SK-N-SH (cell line): Measurements from ENCODE around the gene HS3ST1. TPM values are rescaled to one million over a fixed set of nuclear protein-coding genes. Genes with fewer than 3 reads are reported as not detected.

ENCODE experiments used
- CTCF ChIA-PET: fragments of 300-600, 350-600 bp; formaldehyde crosslinking; extraction: SDS; loops from one replicate; lab custom pipeline; 2021; lab: Yijun Ruan, JAX
- POLR2A ChIA-PET: fragments of 350-600 bp; sonication (Branson Sonifier 250); formaldehyde crosslinking; extraction: SDS; loops from one replicate; lab custom pipeline; 2020; ENCODE audit warnings: antibody characterized with exemption, inconsistent platforms; lab: Yijun Ruan, JAX
- DNase-seq: peaks from one replicate; pipeline ENCODE4 v3.0.0; 2012
- H2AFZ ChIP-seq: fragments of 200-600 bp; sonication (generic); 2 replicates; pipeline ENCODE4 v1.8.1; 2016; ENCODE audit warnings: antibody characterized with exemption, mild to moderate bottlenecking, low read depth
- H3F3A ChIP-seq: fragments of 200-600 bp; sonication (generic); replicated peaks from 2 replicates; pipeline ENCODE3; 2016; ENCODE audit warnings: antibody characterized with exemption, mild to moderate bottlenecking; ENCODE audit not compliant: insufficient read depth
- H3K27ac ChIP-seq, 2 experiments: fragments of 200-500 bp in 1 of 2; fragments of 200-600 bp in 1 of 2; sonication (Bioruptor generic) in 1 of 2; sonication (generic), shearing (Covaris generic) in 1 of 2; 2 replicates each; pipeline versions ENCODE4 v1.5.1 to v1.6.1; 2014 to 2016; ENCODE audit warnings: low read depth in 2 of 2, inconsistent platforms in 1 of 2, low read length in 1 of 2, mild to moderate bottlenecking in 1 of 2, mixed read lengths in 1 of 2
- H3K27me3 ChIP-seq: fragments of 200-600 bp; sonication (generic), shearing (Covaris generic); 2 replicates; pipeline ENCODE4 v1.6.1; 2016; ENCODE audit warnings: mixed run types; ENCODE audit not compliant: insufficient read depth
- H3K36me3 ChIP-seq, 2 experiments: fragments of 200-500 bp in 1 of 2; fragments of 200-600 bp in 1 of 2; sonication (Bioruptor generic) in 1 of 2; sonication (generic) in 1 of 2; replicated peaks in 1 of 2; 2 replicates each; pipeline versions ENCODE3 to v1.5.1; 2014 to 2016; ENCODE audit warnings: low read length in 1 of 2, mild to moderate bottlenecking in 1 of 2; ENCODE audit not compliant: insufficient read depth in 2 of 2, control insufficient read depth in 1 of 2
- H3K4me1 ChIP-seq, 2 experiments: fragments of 200-500 bp in 1 of 2; fragments of 200-600 bp in 1 of 2; sonication (Bioruptor generic) in 1 of 2; sonication (generic), shearing (Covaris generic) in 1 of 2; 2 replicates each; pipeline versions ENCODE4 v1.5.1 to v1.6.1; 2014 to 2016; ENCODE audit warnings: low read depth in 1 of 2, low read length in 1 of 2, mixed run types in 1 of 2; ENCODE audit not compliant: insufficient read depth in 2 of 2, control insufficient read depth in 1 of 2
- H3K4me2 ChIP-seq: fragments of 200-600 bp; sonication (generic), shearing (Covaris generic); 2 replicates; pipeline ENCODE4 v1.6.1; 2017; ENCODE audit warnings: mixed run types
- H3K4me3 ChIP-seq, 2 experiments: fragments of 200-500 bp in 1 of 2; fragments of 200-600 bp in 1 of 2; sonication (Bioruptor generic) in 1 of 2; sonication (generic), shearing (Covaris generic) in 1 of 2; 2 replicates each; pipeline versions ENCODE4 v1.5.1 to v1.8.1; 2014 to 2016; ENCODE audit warnings: low read depth in 2 of 2, inconsistent platforms in 1 of 2, low read length in 1 of 2, mild to moderate bottlenecking in 1 of 2, mixed read lengths in 1 of 2, moderate library complexity in 1 of 2
- H3K79me2 ChIP-seq: fragments of 200-600 bp; sonication (generic); 2 replicates; pipeline ENCODE4 v1.8.1; 2017; ENCODE audit warnings: mild to moderate bottlenecking; ENCODE audit not compliant: insufficient read depth
- H3K9ac ChIP-seq: fragments of 200-600 bp; sonication (generic); 2 replicates; pipeline ENCODE4 v1.6.1; 2017; ENCODE audit warnings: mixed run types
- H3K9me2 ChIP-seq: fragments of 200-600 bp; sonication (generic); 2 replicates; pipeline ENCODE4 v1.6.1; 2017; ENCODE audit warnings: mixed run types
- H3K9me3 ChIP-seq: fragments of 200-600 bp; sonication (generic); 2 replicates; pipeline ENCODE4 v1.6.1; 2017; ENCODE audit warnings: mixed run types, mild to moderate bottlenecking, moderate library complexity
- H4K20me1 ChIP-seq: fragments of 200-600 bp; sonication (generic); 2 replicates; pipeline ENCODE4 v1.6.1; 2017; ENCODE audit warnings: mild to moderate bottlenecking, mixed run types; ENCODE audit not compliant: insufficient read depth
- EP300 ChIP-seq, 2 experiments: IDR thresholded peaks; 2 replicates each; pipeline versions ENCODE4 v1.4.0 to v1.6.1; 2012; ENCODE audit warnings: borderline replicate concordance in 1 of 2, low read depth in 1 of 2, low read length in 1 of 2
- GABPA ChIP-seq: IDR thresholded peaks from 2 replicates; pipeline ENCODE4 v1.4.0; 2012; ENCODE audit warnings: low read depth, mild to moderate bottlenecking
- JUND ChIP-seq: IDR thresholded peaks from 2 replicates; pipeline ENCODE4 v1.4.0; 2012
- POLR2AphosphoS5 ChIP-seq: IDR thresholded peaks from 2 replicates; pipeline ENCODE4 v1.6.1; 2012; ENCODE audit warnings: low read depth, low read length
- RAD21 ChIP-seq: IDR thresholded peaks from 2 replicates; pipeline ENCODE4 v1.6.1; 2012; ENCODE audit warnings: mild to moderate bottlenecking, low read length
- RFX5 ChIP-seq: IDR thresholded peaks from 2 replicates; pipeline ENCODE4 v1.6.1; 2012; ENCODE audit warnings: mild to moderate bottlenecking, improper control_type of control experiment, low read length
- RXRA ChIP-seq: IDR thresholded peaks from 2 replicates; pipeline ENCODE4 v1.4.0; 2012; ENCODE audit warnings: low read depth, mild to moderate bottlenecking, borderline replicate concordance
- USF1 ChIP-seq: IDR thresholded peaks from 2 replicates; pipeline ENCODE4 v1.4.0; 2012; ENCODE audit warnings: low read depth, borderline replicate concordance
- USF2 ChIP-seq: fragments of 150-350 bp; IDR thresholded peaks from 2 replicates; pipeline ENCODE4 v1.6.1; 2017; ENCODE audit warnings: antibody characterized with exemption, low read length, low read depth, borderline replicate concordance
- ZBTB33 ChIP-seq: IDR thresholded peaks from 2 replicates; pipeline ENCODE4 v1.4.0; 2012; ENCODE audit warnings: low read depth, borderline replicate concordance
- WGBS: methylation state at CpG from one replicate; pipeline ENCODE4 v1.1.6; 2017; ENCODE audit warnings: low lambda C conversion rate; 5-methylcytosine and 5-hydroxymethylcytosine counted together
- polyA plus RNA-seq, 3 experiments: library from polyadenylated mRNA; depleted of rRNA; stranded (reverse); fragments of >200 nt; gene quantifications; 2 replicates each; pipeline ENCODE4 v1.2.3, GENCODE V29; 2012

The HS3ST1 gene
- polyA plus RNA-seq, 1 of the 3 experiments (the other 2 are of a cell fraction): not detected

- Histone ChIP-seq H2AFZ (no peak overlapping the region), H3K9ac (no peak overlapping the region), H4K20me1 (no peaks in the 10 kb centered on the region), H3K36me3 (no peaks in the 10 kb centered on the region), H3F3A (no peaks in the 10 kb centered on the region), H3K4me1 (no peaks in the 10 kb centered on the region), H3K27me3 (no peaks in the 10 kb centered on the region), H3K9me2 (no peaks in the 10 kb centered on the region)
- POLR2A ChIA-PET: no interaction called here
- 18% methylated on average over 4 of the region's 4 CpGs for WGBS
- CTCF ChIA-PET: no interaction called here
- no peak for DNase-seq
- TF ChIP-seq RXRA (no peak), ZBTB33 (no peak), USF1 (no peak), USF2 (no peak), EP300 (IDR thresholded peaks at IDR 0.05; ENCODE audit: borderline replicate concordance in 1 of 2, low read depth in 1 of 2, low read length in 1 of 2) (no peak), POLR2AphosphoS5 (no peak), JUND (no peak), RAD21 (no peak), RFX5 (no peak)
- TF ChIP-seq, all 33 proteins: peak for 0
- Histone ChIP-seq H3K9me3 (no peaks in the 10 kb centered on the region), H3K27ac (no peak overlapping the region), H3K4me2 (no peak overlapping the region), H3K79me2 (no peaks in the 10 kb centered on the region), H3K4me3 (no peak overlapping the region)
These were observed 40.2 kb upstream of the HS3ST1 start for GRCh38 chr4:11468901-11469300.

GRCh38 chr4:11467931-11468330 lies 39.2 kb upstream of the HS3ST1 start:
- Histone ChIP-seq H2AFZ (no peak overlapping the region), H3K27me3 (no peaks in the 10 kb centered on the region), H3K36me3 (no peaks in the 10 kb centered on the region), H3K27ac (no peak overlapping the region), H3K79me2 (no peaks in the 10 kb centered on the region), H3F3A (no peaks in the 10 kb centered on the region)
- DNase-seq: no peak
- TF ChIP-seq GABPA (no peak), RAD21 (no peak)
- TF ChIP-seq, all 33 proteins: peak for 0
- no peak overlapping the region for H3K4me2 ChIP-seq
- CTCF ChIA-PET: no interaction called here
- no peak overlapping the region for H3K4me3 ChIP-seq
- no peaks in the 10 kb centered on the region for H3K9me2 ChIP-seq
- POLR2A ChIA-PET: no interaction called here
- no peaks in the 10 kb centered on the region for H4K20me1 ChIP-seq
- H3K9me3 ChIP-seq: no peaks in the 10 kb centered on the region
- 10% methylated on average over 2 of the region's 2 CpGs for WGBS
- no peaks in the 10 kb centered on the region for H3K4me1 ChIP-seq
- no peak overlapping the region for H3K9ac ChIP-seq
